PC-9 (cell line): ENCODE results near the gene CUX1. TPM values are rescaled to one million over a fixed set of nuclear protein-coding genes. Genes with fewer than 3 reads are reported as not detected.
A peak's percentile ranks its signal among the peaks of the same experiment; 100 is the strongest.

ENCODE experiments used
- BruUV-seq: library from RNA; stranded (reverse); fragments of 400-500 nt; replicated peaks from 2 replicates; lab custom pipeline; 2021; lab: Mats Ljungman, UMichigan
- CTCF ChIA-PET: fragments of 300-600 bp; sonication (Branson Sonifier 250); formaldehyde crosslinking; loops from one replicate; lab custom pipeline; 2022; ENCODE audit warnings: antibody characterized with exemption; lab: Charles Lee
- POLR2A ChIA-PET: fragments of 300-600 bp; sonication (Branson Sonifier 250); formaldehyde crosslinking; loops from one replicate; lab custom pipeline; 2022; ENCODE audit warnings: antibody characterized with exemption; ENCODE audit not compliant: unreplicated experiment; lab: Charles Lee
- DNase-seq, 2 experiments: peaks; one replicate each; pipeline versions ENCODE4 v3.0.0 to v3.0.0-alpha.2; 2015 to 2022; ENCODE audit warnings: mixed read lengths in 1 of 2
- H2AFZ ChIP-seq: fragments of 200-600 bp; sonication (generic); 2 replicates; pipeline ENCODE4 v1.8.1; 2017; ENCODE audit warnings: antibody characterized with exemption
- H3F3A ChIP-seq: fragments of 200-600 bp; sonication (generic); 2 replicates; pipeline ENCODE4 v1.8.1; 2017; ENCODE audit warnings: antibody characterized with exemption, mild to moderate bottlenecking, low read depth; ENCODE audit not compliant: insufficient read depth
- H3K27ac ChIP-seq: fragments of 200-600 bp; sonication (generic); 2 replicates; pipeline ENCODE4 v1.6.1; 2016; ENCODE audit warnings: mixed run types
- H3K27me3 ChIP-seq: fragments of 200-600 bp; sonication (generic); 2 replicates; pipeline ENCODE4 v1.6.1; 2016; ENCODE audit warnings: low read depth, mixed run types; ENCODE audit not compliant: insufficient read depth
- H3K36me3 ChIP-seq: fragments of 200-600 bp; sonication (generic); 2 replicates; pipeline ENCODE4 v1.6.1; 2016; ENCODE audit warnings: low read depth, mixed run types
- H3K4me1 ChIP-seq: fragments of 200-600 bp; sonication (generic); replicated peaks from 2 replicates; pipeline ENCODE4 v1.6.1; 2016; ENCODE audit warnings: mixed run types; ENCODE audit not compliant: insufficient read depth
- H3K4me2 ChIP-seq: fragments of 200-600 bp; sonication (generic); 2 replicates; pipeline ENCODE4 v1.6.1; 2017; ENCODE audit warnings: mixed run types
- H3K4me3 ChIP-seq: fragments of 200-600 bp; sonication (generic); 2 replicates; pipeline ENCODE4 v1.6.1; 2016; ENCODE audit warnings: mixed run types
- H3K79me2 ChIP-seq: fragments of 200-600 bp; sonication (generic); 2 replicates; pipeline ENCODE4 v1.6.1; 2017; ENCODE audit warnings: low read depth, mixed run types
- H3K9me2 ChIP-seq: fragments of 200-600 bp; sonication (generic); 2 replicates; pipeline ENCODE4 v1.8.1; 2017; ENCODE audit warnings: mild to moderate bottlenecking; ENCODE audit not compliant: insufficient read depth
- H3K9me3 ChIP-seq: fragments of 200-600 bp; sonication (generic); 2 replicates; pipeline ENCODE4 v1.8.1; 2016; ENCODE audit warnings: low read depth; ENCODE audit not compliant: insufficient read depth
- H4K20me1 ChIP-seq: fragments of 200-600 bp; sonication (generic); 2 replicates; pipeline ENCODE4 v1.8.1; 2017; ENCODE audit not compliant: insufficient read depth
- CTCF ChIP-seq: fragments of 200-600 bp; sonication (generic); conservative IDR thresholded peaks from 2 replicates; pipeline ENCODE4 v1.6.1; 2017; ENCODE audit warnings: mixed run types, antibody characterized with exemption, mild to moderate bottlenecking, moderate library complexity
- EZH2 ChIP-seq: fragments of 200-600 bp; sonication (generic); IDR thresholded peaks from 2 replicates; pipeline ENCODE4 v1.8.0; 2017; ENCODE audit warnings: antibody characterized with exemption, low read depth
- intact Hi-C: fragments of 100-400 bp; cut with micrococcal nuclease; formaldehyde crosslinking; loops from one replicate; pipeline ENCODE4 v1.10.0; 2022; ENCODE audit not compliant: unreplicated experiment
- total RNA-seq: library from RNA; stranded (reverse); gene quantifications from 2 replicates; pipeline ENCODE4 v1.2.3, GENCODE V29; 2021

Gene CUX1
- total RNA-seq, 1 experiment from 2014 or later = 83.3 TPM

GRCh38 chr7:102241431-102241830 lies 424.0 kb downstream of the CUX1 start:
- Histone ChIP-seq H3K27ac (no peak overlapping the region), H2AFZ (no peak overlapping the region), H3K79me2 (no peaks in the 10 kb centered on the region), H3K36me3 (no peaks in the 10 kb centered on the region; the same call in 1 of the 2 replicates), H3F3A (0 out of 2 replicates have a peak, but pooled peaks cover 4% of the 10 kb centered on the region), H3K4me2 (no peak overlapping the region), H3K9me2 (no peaks in the 10 kb centered on the region), H3K27me3 (no peaks in the 10 kb centered on the region), H3K9me3 (no peaks in the 10 kb centered on the region), H3K4me1 (peaks cover 11% of the 10 kb centered on the region), H3K4me3 (no peak overlapping the region), H4K20me1 (no peaks in the 10 kb centered on the region)
- POLR2A ChIA-PET = interaction anchor here (0.7 kb wide), 1 partner anchor 437 kb away, joined by 4 read pairs; no protein-coding TSS in a partner anchor
- no peak for DNase-seq
- intact Hi-C loops = no loop called here
- CTCF ChIA-PET = no interaction called here
- TF ChIP-seq CTCF (no peak), EZH2 (no peak)
- BruUV-seq = no TSS peak

GRCh38 chr7:102244601-102245000 lies 427.2 kb downstream of the CUX1 start:
- intact Hi-C loops = no loop called here
- POLR2A ChIA-PET = no interaction called here
- Histone ChIP-seq H3K4me2 (peak overlapping the region; percentile 51), H3K4me1 (peaks cover 11% of the 10 kb centered on the region), H3K9me2 (no peaks in the 10 kb centered on the region), H4K20me1 (no peaks in the 10 kb centered on the region; the same call in 1 of the 2 replicates), H3K9me3 (no peaks in the 10 kb centered on the region), H2AFZ (no peak overlapping the region), H3K79me2 (no peaks in the 10 kb centered on the region), H3K27ac (no peak overlapping the region), H3F3A (peaks cover 7% of the 10 kb centered on the region; the same call in 1 of the 2 replicates), H3K27me3 (no peaks in the 10 kb centered on the region), H3K36me3 (no peaks in the 10 kb centered on the region; the same call in 1 of the 2 replicates), H3K4me3 (no peak overlapping the region)
- peak; percentile 60 to 67 for DNase-seq
- CTCF ChIA-PET = interaction anchor here (0.6 to 1.0 kb wide), 3 partner anchors 227 to 705 kb away, joined by 3 to 7 read pairs (median 6); no protein-coding TSS in a partner anchor
- no peak for TF ChIP-seq EZH2
- no peak for TF ChIP-seq CTCF
- BruUV-seq = no TSS peak

GRCh38 chr7:102248081-102248455 lies 430.6 kb downstream of the CUX1 start:
- BruUV-seq = no TSS peak
- H3K79me2 ChIP-seq = no peaks in the 10 kb centered on the region
- H4K20me1 ChIP-seq = no peaks in the 10 kb centered on the region; the same call in 1 of the 2 replicates
- TF ChIP-seq CTCF (no peak), EZH2 (no peak)
- no peaks in the 10 kb centered on the region for H3K9me3 ChIP-seq
- ChIA-PET CTCF (no interaction called here), POLR2A (no interaction called here)
- DNase-seq = no peak
- no peaks in the 10 kb centered on the region for H3K36me3 ChIP-seq
- no peak overlapping the region for H3K4me2 ChIP-seq
- H3K4me1 ChIP-seq = peaks cover 11% of the 10 kb centered on the region
- no peak overlapping the region for H2AFZ ChIP-seq
- no peak overlapping the region for H3K27ac ChIP-seq
- H3K4me3 ChIP-seq = no peak overlapping the region
- H3K27me3 ChIP-seq = no peaks in the 10 kb centered on the region
- no peaks in the 10 kb centered on the region for H3K9me2 ChIP-seq
- H3F3A ChIP-seq = peaks cover 10% of the 10 kb centered on the region; the same call in 1 of the 2 replicates
- intact Hi-C loops = no loop called here
